K562 (cell line): ENCODE measurements around the gene KCNC4. TPM values are rescaled to one million over a fixed set of nuclear protein-coding genes. Genes with fewer than 3 reads are reported as not detected.

Source experiments
- ATAC-seq: fragments of 200-7000 bp; cut with Tn5 transposase; 3 replicates; pipeline ENCODE4 v1.9.1; 2020; ENCODE audit warnings: moderate library complexity
- Bru-seq: library from RNA; stranded (reverse); fragments of 400-500 nt; gene quantifications from one replicate; lab custom pipeline; 2021; lab: Mats Ljungman, UMichigan
- BruChase-seq, 2 experiments: library from RNA; stranded (reverse); fragments of 400-500 nt; gene quantifications; one replicate each; lab custom pipeline; 2021; lab: Mats Ljungman, UMichigan
- BruUV-seq: library from RNA; stranded (reverse); fragments of 400-500 nt; replicated peaks from 2 replicates; lab custom pipeline; 2021; lab: Mats Ljungman, UMichigan
- CTCF ChIA-PET: fragments of 300-600 bp; formaldehyde crosslinking; extraction: SDS; loops from one replicate; lab custom pipeline; 2021; ENCODE audit warnings: low intra/inter-chr PET ratio; lab: Yijun Ruan, JAX
- POLR2A ChIA-PET: fragments of 300-600, 350-650 bp; sonication (Branson Sonifier 250); formaldehyde crosslinking; extraction: SDS; loops from one replicate; lab custom pipeline; 2021; ENCODE audit warnings: antibody characterized with exemption, inconsistent platforms; lab: Yijun Ruan, JAX
- DNase-seq, 4 experiments: peaks; one replicate each; pipeline versions ENCODE4 v3.0.0 to v3.0.0-alpha.2; 2011 to 2018; ENCODE audit warnings: low spot score in 3 of 4, mixed read lengths in 3 of 4; ENCODE audit errors: extremely low read depth in 1 of 4
- FAIRE-seq: peaks from 2 replicates; lab custom pipeline; 2011; peaks lifted over from hg19 to GRCh38; lab: Jason Lieb, UNC
- H2AFZ ChIP-seq: 2 replicates; pipeline ENCODE4 v1.6.0; 2011; ENCODE audit warnings: low read depth, low read length, control low read depth, inconsistent platforms
- H3K27ac ChIP-seq: fragments of 200-600 bp; 3 replicates; pipeline ENCODE4 v1.8.0; 2011; ENCODE audit warnings: low read depth, mild to moderate bottlenecking, control low read depth, inconsistent platforms, low read length, moderate library complexity, mixed read lengths; ENCODE audit errors: extremely low read depth
- H3K27me3 ChIP-seq, 2 experiments: fragments of 300-600 bp in 1 of 2; 2 replicates in 1 of 2; 3 replicates in 1 of 2; pipeline versions ENCODE4 v1.6.0 to v1.8.0; 2011; ENCODE audit warnings: inconsistent platforms in 2 of 2, low read length in 2 of 2, mild to moderate bottlenecking in 1 of 2, mixed read lengths in 1 of 2, moderate library complexity in 1 of 2; ENCODE audit not compliant: control insufficient read depth in 2 of 2, insufficient read depth in 2 of 2
- H3K36me3 ChIP-seq: fragments of 300-600 bp; 3 replicates; pipeline ENCODE4 v1.8.0; 2011; ENCODE audit warnings: mild to moderate bottlenecking, low read length, inconsistent platforms; ENCODE audit not compliant: control insufficient read depth, insufficient read depth
- H3K4me1 ChIP-seq, 2 experiments: fragments of 200-600 bp in 1 of 2; replicated peaks in 1 of 2; 2 replicates in 1 of 2; 3 replicates in 1 of 2; pipeline versions ENCODE4 v1.5.1 to v1.8.0; 2011; ENCODE audit warnings: inconsistent platforms in 2 of 2, low read length in 2 of 2, mild to moderate bottlenecking in 1 of 2, mixed read lengths in 1 of 2, moderate library complexity in 1 of 2; ENCODE audit not compliant: control insufficient read depth in 2 of 2, insufficient read depth in 2 of 2
- H3K4me2 ChIP-seq: 2 replicates; pipeline ENCODE4 v1.6.1; 2011; ENCODE audit warnings: low read length, control low read depth, inconsistent platforms, mixed read lengths; ENCODE audit not compliant: insufficient read depth
- H3K4me3 ChIP-seq: fragments of 200-600 bp; sonication (generic), shearing (Covaris generic); 2 replicates; pipeline ENCODE4 v1.5.1; 2016; ENCODE audit warnings: control low read depth, inconsistent platforms
- H3K79me2 ChIP-seq: fragments of 200-600 bp; 3 replicates; pipeline ENCODE4 v1.8.0; 2011; ENCODE audit warnings: low read length, inconsistent platforms; ENCODE audit not compliant: control insufficient read depth, insufficient read depth
- H3K9ac ChIP-seq, 2 experiments: 2 replicates each; pipeline versions ENCODE4 v1.6.0 to v1.6.1; 2011; ENCODE audit warnings: low read depth in 2 of 2, low read length in 2 of 2, control low read depth in 1 of 2, inconsistent platforms in 1 of 2, mild to moderate bottlenecking in 1 of 2, mixed read lengths in 1 of 2; ENCODE audit not compliant: insufficient read depth in 1 of 2
- H3K9me1 ChIP-seq: one replicate; pipeline ENCODE4 v1.6.0; 2011; ENCODE audit warnings: inconsistent platforms, mild to moderate bottlenecking, low read length, moderate library complexity; ENCODE audit not compliant: control insufficient read depth, insufficient read depth
- H3K9me3 ChIP-seq: replicated peaks from 2 replicates; pipeline ENCODE4 v1.5.1; 2011; ENCODE audit warnings: low read depth, low read length, inconsistent platforms; ENCODE audit not compliant: control insufficient read depth, insufficient read depth
- H4K20me1 ChIP-seq: replicated peaks from 2 replicates; pipeline ENCODE4 v1.6.1; 2011; ENCODE audit warnings: low read length, inconsistent platforms, mixed read lengths; ENCODE audit not compliant: control insufficient read depth, insufficient read depth
- HDAC1 ChIP-seq, 2 experiments: fragments of 450-650 bp; IDR thresholded peaks; 2 replicates each; pipeline ENCODE4 v1.6.1; 2016 to 2017; ENCODE audit warnings: inconsistent platforms in 1 of 2, mild to moderate bottlenecking in 1 of 2, moderate library complexity in 1 of 2
- PHF8 ChIP-seq: fragments of 200-600 bp; sonication (generic); IDR thresholded peaks from 2 replicates; pipeline ENCODE4 v1.6.1; 2012; ENCODE audit warnings: mixed run types, mild to moderate bottlenecking, inconsistent platforms, low read length, moderate library complexity, borderline replicate concordance
- PML ChIP-seq: IDR thresholded peaks from 2 replicates; pipeline ENCODE4 v1.6.1; 2012; ENCODE audit warnings: low read length, inconsistent platforms
- SMARCE1 ChIP-seq: fragments of 450-650 bp; IDR thresholded peaks from 2 replicates; pipeline ENCODE4 v1.7.1; 2016; ENCODE audit warnings: mild to moderate bottlenecking
- TAF1 ChIP-seq: IDR thresholded peaks from 2 replicates; pipeline ENCODE4 v1.6.1; 2011; ENCODE audit warnings: mild to moderate bottlenecking, low read length, moderate library complexity; ENCODE audit not compliant: insufficient read depth, control insufficient read depth, severe bottlenecking; ENCODE audit errors: extremely low read depth
- YY1 ChIP-seq, 3 experiments: IDR thresholded peaks; 2 replicates each; pipeline ENCODE4 v1.6.1; 2011; ENCODE audit warnings: low read length in 2 of 3, mild to moderate bottlenecking in 2 of 3, moderate library complexity in 2 of 3, borderline replicate concordance in 1 of 3, control low read depth in 1 of 3, low read depth in 1 of 3; ENCODE audit not compliant: insufficient read depth in 3 of 3, insufficient replicate concordance in 2 of 3, control insufficient read depth in 1 of 3, insufficient read length in 1 of 3; ENCODE audit errors: extremely low read depth in 1 of 3
- WGBS: fragments of 100-300 bp; shearing (Covaris generic); methylation state at CpG from one replicate; pipeline ENCODE4 v1.1.6; 2016; ENCODE audit warnings: low coverage, mixed read lengths; ENCODE audit not compliant: insufficient coverage; ENCODE audit errors: missing lambda C conversion rate; 5-methylcytosine and 5-hydroxymethylcytosine counted together
- in situ Hi-C: fragments of 300-500 bp; cut with MboI; formaldehyde crosslinking; loops from 4 replicates; pipeline ENCODE4 v1.15.0; 2018; ENCODE audit warnings: inconsistent platforms, mixed read lengths
- intact Hi-C: fragments of 100-400 bp; cut with micrococcal nuclease; formaldehyde crosslinking; loops from 2 replicates; pipeline ENCODE4 v1.14.2; 2022
- long read RNA-seq, 3 experiments: library from polyadenylated mRNA in 2 of 3; library from RNA in 1 of 3; unstranded in 2 of 3; stranded (forward) in 1 of 3; transcript quantifications; one replicate each; pipeline ENCODE4 v2.0.0, GENCODE V29; 2019 to 2022
- polyA minus RNA-seq, 3 experiments: library from RNA; depleted of rRNA, polyadenylated mRNA; stranded (reverse); fragments of >200 nt; gene quantifications; 2 replicates each; pipeline ENCODE4 v1.2.3, GENCODE V29; 2011
- polyA plus RNA-seq, 8 experiments: library from polyadenylated mRNA; depleted of rRNA in 4 of 8; stranded (reverse) in 5 of 8; unstranded in 3 of 8; fragments of >200 nt; fragmentation: Nextera tagmentation in 2 of 8; fragmentation: Illumina TruSeq in 1 of 8; extraction: Ambion mirVana in 2 of 8; extraction: Trizol in 1 of 8; gene quantifications; 2 replicates each; pipeline versions ENCODE4 v1.2.1 to v1.2.3, GENCODE V29; 2011 to 2014; ENCODE audit warnings: inconsistent platforms in 1 of 8, missing spikeins in 1 of 8
- total RNA-seq, 7 experiments: library from RNA; depleted of rRNA in 6 of 7; stranded (reverse); fragments of >200 nt in 6 of 7; fragmentation: Illumina TruSeq in 2 of 7; extraction: Trizol in 2 of 7; gene quantifications; 2 replicates each; pipeline versions ENCODE4 v1.2.1 to v1.2.3, GENCODE V29; 2011 to 2021; ENCODE audit warnings: low replicate concordance in 1 of 7
- TF ChIP-seq, protein P1 (sequence below), 2 experiments: fragments of 450-650 bp in 1 of 2; sonication (generic) in 1 of 2; formaldehyde crosslinking in 1 of 2; IDR thresholded peaks in 1 of 2; conservative IDR thresholded peaks in 1 of 2; 2 replicates each; pipeline versions ENCODE4 v1.6.1 to v1.8.1; 2016 to 2023; ENCODE audit warnings: mild to moderate bottlenecking in 2 of 2, moderate library complexity in 2 of 2, inconsistent platforms in 1 of 2, missing genetic modification reagents in 1 of 2
- TF ChIP-seq, protein P2 (sequence below): IDR thresholded peaks from 2 replicates; pipeline ENCODE4 v1.6.1; 2011; ENCODE audit warnings: borderline replicate concordance, low read depth, mild to moderate bottlenecking, moderate library complexity, low read length; ENCODE audit not compliant: insufficient read depth, poor library complexity, severe bottlenecking

Gene KCNC4
- total RNA-seq (2011; cell fraction: chromatin; rRNA removed; ENCODE audit: low replicate concordance): 3.3 and 7.6 TPM in 2 replicates
- total RNA-seq (2011; cell fraction: nucleolus; rRNA removed): 3.0 and 4.3 TPM in 2 replicates
- 3.4 and 4.9 TPM in 2 replicates for total RNA-seq (2011; cell fraction: nucleoplasm; rRNA removed)
- total RNA-seq (2014; rRNA removed): 0.73 and 2.3 TPM in 2 replicates
- 0.13 and 0.33 TPM in 2 replicates for total RNA-seq (2014; rRNA removed; fragmentation: Illumina TruSeq; extraction: Trizol)
- total RNA-seq (2015; rRNA removed; fragmentation: Illumina TruSeq; extraction: Trizol): 0.53 and 0.62 TPM in 2 replicates
- 1.8 and 2.0 TPM in 2 replicates for total RNA-seq (2021)
- polyA plus RNA-seq (2011; rRNA removed): 0.81 and 1.2 TPM in 2 replicates
- polyA plus RNA-seq (2011; cell fraction: cytosol; rRNA removed): 1.1 and 1.6 TPM in 2 replicates
- 3.5 and 6.6 TPM in 2 replicates for polyA plus RNA-seq (2011; cell fraction: nucleus; rRNA removed)
- 1.5 and 1.7 TPM in 2 replicates for polyA plus RNA-seq (2012)
- 0.64 and 0.79 TPM in 2 replicates for polyA plus RNA-seq (2014; fragmentation: Illumina TruSeq; extraction: Trizol)
- under 1 TPM; 0.07 to 0.13 TPM for polyA plus RNA-seq (2014; fragmentation: Nextera tagmentation; extraction: Ambion mirVana)
- 0.90 and 1.2 TPM in 2 replicates for polyA plus RNA-seq (2014; rRNA removed)
- 0.81 and 1.1 TPM in 2 replicates for polyA minus RNA-seq (2011; rRNA and poly(A)+ RNA removed)
- 0.95 and 1.6 TPM in 2 replicates for polyA minus RNA-seq (2011; cell fraction: cytosol; rRNA and poly(A)+ RNA removed)
- 2.4 and 2.6 TPM in 2 replicates for polyA minus RNA-seq (2011; cell fraction: nucleus; rRNA and poly(A)+ RNA removed)
- Bru-seq, nascent RNA: percentile 38 among the genes with signal in this experiment
- BruChase-seq, experiment 1, labeled RNA remaining after a 2-hour chase: percentile 30 among the genes with signal in this experiment
- percentile 35 among the genes with signal in this experiment for BruChase-seq, experiment 2, labeled RNA remaining after a 6-hour chase
- long read RNA-seq, experiment 1, full-length matches to known transcripts: 9 of 17 reads
- long read RNA-seq, experiment 1, partial matches to known transcripts: 1 of 17 reads
- long read RNA-seq, experiment 1, other reads (novel, unspliced or antisense): 7 of 17 reads
- long read RNA-seq, experiment 2, full-length matches to known transcripts: 2 of 7 reads
- long read RNA-seq, experiment 2, partial matches to known transcripts: 0 of 7 reads
- long read RNA-seq, experiment 2, other reads (novel, unspliced or antisense): 5 of 7 reads
- long read RNA-seq, experiment 3: 0 reads

DNA sequence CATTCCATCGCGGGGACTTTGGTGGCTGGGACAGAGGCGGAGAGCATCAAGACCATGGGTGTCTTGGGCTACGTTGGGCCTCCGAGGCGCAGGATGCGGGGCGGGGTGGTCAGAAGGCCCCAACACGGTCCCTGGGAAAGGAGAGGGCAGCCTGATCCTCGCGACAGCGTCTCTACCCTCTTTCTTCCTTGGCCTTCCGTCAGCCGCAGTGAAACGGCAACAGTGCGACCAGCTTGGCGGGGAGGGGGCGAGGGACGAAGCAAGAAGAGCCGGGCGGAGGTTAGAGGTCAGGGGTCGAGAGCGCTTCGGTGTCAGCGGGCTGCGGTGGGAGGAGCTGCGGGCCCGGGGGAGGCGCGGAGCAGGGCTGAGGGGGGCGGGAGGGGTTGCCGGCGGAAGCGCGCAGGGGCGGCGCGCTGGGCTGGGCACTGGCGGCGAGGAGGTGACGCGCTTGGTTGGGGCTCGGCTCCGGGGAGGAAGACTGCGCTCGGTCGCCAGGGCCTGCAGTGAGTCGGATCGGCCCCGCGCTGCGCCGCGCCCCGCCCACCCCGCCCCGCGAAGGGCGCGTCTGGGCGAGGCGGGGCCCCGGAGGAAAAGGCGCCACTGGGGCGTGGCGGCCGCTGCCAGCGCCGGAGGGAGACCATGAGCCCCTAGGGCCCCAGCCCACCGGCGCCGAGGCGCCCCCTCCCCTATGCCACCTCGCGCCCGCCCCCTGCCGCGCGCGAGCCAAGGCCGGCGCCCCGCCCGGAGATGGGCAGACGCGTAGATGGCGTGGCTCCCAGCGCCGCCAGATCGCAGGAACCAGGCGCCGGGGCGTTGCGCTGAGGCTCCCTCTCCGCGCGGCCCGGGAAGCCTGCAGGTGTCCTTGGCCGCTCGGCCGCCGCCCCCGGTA lies at the start of gene KCNC4:
TSS of gene KCNC4 (plus strand) at position 600 of the 889 bp plus-strand sequence. CDS start 1,186 bp downstream, outside the sequence.
- Histone ChIP-seq H3K79me2 (no peaks in the 10 kb centered on the region), H3K4me3 (peak within 1 kb of the TSS; percentile 60), H3K4me2 (peak within 1 kb of the TSS; percentile 79), H3K9ac (peak within 1 kb of the TSS; percentile 45 to 91; a peak in 3 of 4 replicates), H3K4me1 (peaks cover 0 to 28% of the 10 kb centered on the region in 2 experiments; a peak in 3 of 5 replicates), H4K20me1 (peaks cover 15% of the 10 kb centered on the region), H3K9me3 (no peaks in the 10 kb centered on the region), H3K9me1 (no peaks in the 10 kb centered on the region), H3K27ac (peak within 1 kb of the TSS; percentile 13; the same call in 2 of the 3 replicates), H2AFZ (peak within 1 kb of the TSS; percentile 100), H3K27me3 (peaks cover 13 to 53% of the 10 kb centered on the region in 2 experiments), H3K36me3 (no peaks in the 10 kb centered on the region)
- WGBS: 11% methylated on average over 49 of the region's 103 CpGs
- POLR2A ChIA-PET: interaction anchor here (1.1 to 1.5 kb wide), 4 partner anchors 15 to 135 kb away, joined by 3 to 6 read pairs (median 4); no protein-coding TSS in a partner anchor
- in situ Hi-C loops (no loop called here), intact Hi-C loops (no loop called here)
- peak; percentile 90 to 95 (median 92) for DNase-seq
- peak; percentile 46 for FAIRE-seq
- no TSS peak for BruUV-seq
- peak; percentile 92 for ATAC-seq
- CTCF ChIA-PET: interaction anchor here (0.6 kb wide), 1 partner anchor 286 kb away, joined by 3 read pairs; no protein-coding TSS in a partner anchor
- TF ChIP-seq PHF8 (peak; percentile 27; the same call in 1 of the 2 replicates), TAF1 (peak; percentile 9), YY1 (IDR thresholded peaks at IDR 0.05; ENCODE audit: borderline replicate concordance in 1 of 3, control insufficient read depth in 1 of 3, extremely low read depth in 1 of 3, insufficient read depth in 3 of 3, insufficient read length in 1 of 3, insufficient replicate concordance in 2 of 3, low read depth in 1 of 3, low read length in 2 of 3) (peak in 1 of 3 experiments; percentile 12), SMARCE1 (no peak), HDAC1 (IDR thresholded peaks at IDR 0.05) (peak in 1 of 2 experiments; percentile 17; a peak in 1 of 4 replicates), PML (no peak)
- TF ChIP-seq, protein P1, sequence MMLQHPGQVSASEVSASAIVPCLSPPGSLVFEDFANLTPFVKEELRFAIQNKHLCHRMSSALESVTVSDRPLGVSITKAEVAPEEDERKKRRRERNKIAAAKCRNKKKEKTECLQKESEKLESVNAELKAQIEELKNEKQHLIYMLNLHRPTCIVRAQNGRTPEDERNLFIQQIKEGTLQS (IDR thresholded peaks at IDR 0.05): no peak
- TF ChIP-seq, protein P1 (CRISPR knock-in tag; conservative IDR thresholded peaks at IDR 0.05): no peak
- TF ChIP-seq, protein P2, sequence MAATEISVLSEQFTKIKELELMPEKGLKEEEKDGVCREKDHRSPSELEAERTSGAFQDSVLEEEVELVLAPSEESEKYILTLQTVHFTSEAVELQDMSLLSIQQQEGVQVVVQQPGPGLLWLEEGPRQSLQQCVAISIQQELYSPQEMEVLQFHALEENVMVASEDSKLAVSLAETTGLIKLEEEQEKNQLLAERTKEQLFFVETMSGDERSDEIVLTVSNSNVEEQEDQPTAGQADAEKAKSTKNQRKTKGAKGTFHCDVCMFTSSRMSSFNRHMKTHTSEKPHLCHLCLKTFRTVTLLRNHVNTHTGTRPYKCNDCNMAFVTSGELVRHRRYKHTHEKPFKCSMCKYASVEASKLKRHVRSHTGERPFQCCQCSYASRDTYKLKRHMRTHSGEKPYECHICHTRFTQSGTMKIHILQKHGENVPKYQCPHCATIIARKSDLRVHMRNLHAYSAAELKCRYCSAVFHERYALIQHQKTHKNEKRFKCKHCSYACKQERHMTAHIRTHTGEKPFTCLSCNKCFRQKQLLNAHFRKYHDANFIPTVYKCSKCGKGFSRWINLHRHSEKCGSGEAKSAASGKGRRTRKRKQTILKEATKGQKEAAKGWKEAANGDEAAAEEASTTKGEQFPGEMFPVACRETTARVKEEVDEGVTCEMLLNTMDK: no peak
